GM15510 (cell line): ENCODE measurements around the gene HLA-E.

Source experiments
- POLR2A ChIP-seq: IDR thresholded peaks from 3 replicates; pipeline ENCODE4 v1.6.1; 2011; ENCODE audit warnings: borderline replicate concordance; ENCODE audit not compliant: insufficient read length; ENCODE audit errors: extremely low read depth

The HLA-E gene

DNA sequence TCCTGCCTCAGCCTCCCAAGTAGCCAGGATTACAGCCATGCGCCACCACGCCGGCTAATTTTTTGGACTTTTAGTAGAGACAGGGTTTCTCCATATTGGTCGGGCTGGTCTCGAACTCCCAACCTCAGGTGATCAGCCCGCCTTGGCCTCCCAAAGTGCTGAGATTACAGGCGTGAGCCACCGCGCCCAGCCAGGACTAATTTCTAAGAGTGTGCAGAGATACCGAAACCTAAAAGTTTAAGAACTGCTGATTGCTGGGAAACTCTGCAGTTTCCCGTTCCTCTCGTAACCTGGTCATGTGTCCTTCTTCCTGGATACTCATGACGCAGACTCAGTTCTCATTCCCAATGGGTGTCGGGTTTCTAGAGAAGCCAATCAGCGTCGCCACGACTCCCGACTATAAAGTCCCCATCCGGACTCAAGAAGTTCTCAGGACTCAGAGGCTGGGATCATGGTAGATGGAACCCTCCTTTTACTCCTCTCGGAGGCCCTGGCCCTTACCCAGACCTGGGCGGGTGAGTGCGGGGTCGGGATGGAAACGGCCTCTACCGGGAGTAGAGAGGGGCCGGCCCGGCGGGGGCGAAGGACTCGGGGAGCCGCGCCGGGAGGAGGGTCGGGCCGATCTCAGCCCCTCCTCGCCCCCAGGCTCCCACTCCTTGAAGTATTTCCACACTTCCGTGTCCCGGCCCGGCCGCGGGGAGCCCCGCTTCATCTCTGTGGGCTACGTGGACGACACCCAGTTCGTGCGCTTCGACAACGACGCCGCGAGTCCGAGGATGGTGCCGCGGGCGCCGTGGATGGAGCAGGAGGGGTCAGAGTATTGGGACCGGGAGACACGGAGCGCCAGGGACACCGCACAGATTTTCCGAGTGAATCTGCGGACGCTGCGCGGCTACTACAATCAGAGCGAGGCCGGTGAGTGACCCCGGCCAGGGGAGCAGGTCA lies at the start of gene HLA-E:
TSS of gene HLA-E (plus strand) at position 429 of the 945 bp plus-strand sequence. CDS start at position 452, 23 bp downstream.
- peak; percentile 99 for TF ChIP-seq POLR2A

DNA sequence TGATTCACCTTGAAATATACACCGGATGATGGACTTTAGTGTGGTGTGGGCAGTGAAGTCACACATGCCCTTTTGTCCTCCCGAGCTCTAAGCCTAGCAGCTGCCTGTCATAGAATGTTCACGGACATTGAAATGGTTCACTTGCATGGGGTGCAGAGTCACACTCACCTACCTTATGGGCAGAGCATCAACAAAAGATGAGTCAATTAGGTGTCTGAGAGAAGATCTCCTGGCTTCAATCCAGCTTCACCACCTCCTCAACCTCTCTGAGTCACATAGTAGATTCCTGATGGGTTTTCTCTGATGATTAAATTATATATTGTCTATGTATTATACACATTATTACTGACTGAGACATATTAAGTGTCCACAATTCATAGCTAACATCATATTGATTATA lies 48.1 kb upstream of the HLA-E start:
- TF ChIP-seq POLR2A, result no peak

DNA sequence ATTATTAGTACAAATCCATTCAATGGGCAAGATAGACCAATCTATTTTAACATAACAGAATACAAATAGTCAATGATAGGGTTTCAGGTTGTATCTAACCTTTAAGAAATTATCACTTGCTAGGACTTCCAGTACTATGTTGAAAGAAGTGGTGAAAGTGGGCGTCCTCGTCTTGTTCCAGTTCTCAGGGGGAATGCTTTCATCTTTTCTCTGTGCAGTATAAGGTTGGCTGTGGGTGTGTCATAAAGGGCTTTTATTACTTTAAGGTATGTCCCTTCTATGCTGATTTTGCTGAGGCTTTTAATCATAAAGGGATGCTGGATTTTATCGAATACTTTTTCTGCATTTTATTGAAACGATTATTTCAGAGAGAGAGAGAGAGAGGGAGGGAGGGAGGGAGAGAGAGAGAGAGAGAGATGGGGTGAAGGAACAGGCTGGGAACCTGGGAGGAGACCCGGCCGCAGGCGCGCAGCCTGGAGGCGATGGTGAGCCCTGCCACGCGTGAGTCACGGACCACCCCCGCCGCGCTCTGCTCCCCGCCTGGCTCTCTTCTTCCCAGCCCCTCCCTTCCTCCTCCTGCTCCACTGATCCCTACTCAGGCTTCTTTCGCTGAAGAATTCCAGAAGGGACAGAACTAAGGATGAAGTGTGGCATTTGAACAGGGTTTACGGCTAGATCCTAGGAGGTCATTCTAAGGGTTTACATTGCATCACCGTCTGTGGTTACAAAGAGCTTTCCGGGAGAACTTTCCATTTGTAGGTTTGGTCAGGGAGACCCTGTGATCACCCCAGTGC lies 45.5 kb upstream of the HLA-E start:
- TF ChIP-seq POLR2A, result no peak

DNA sequence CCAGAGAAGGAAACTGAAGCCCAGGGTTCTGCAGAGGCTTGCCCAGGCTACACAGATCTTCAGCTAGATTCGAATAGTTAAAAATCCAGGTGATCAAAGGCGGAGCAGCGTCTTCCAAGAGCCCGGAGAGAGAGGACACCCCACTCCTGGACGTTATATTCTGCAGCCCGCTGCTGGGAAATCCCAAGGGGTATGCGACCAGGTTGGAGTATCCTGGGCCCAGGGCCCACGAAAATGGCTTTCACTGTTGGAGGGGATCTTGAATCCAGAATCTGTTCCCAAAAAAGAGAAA lies 44.9 kb upstream of the HLA-E start:
- TF ChIP-seq POLR2A, result no peak

DNA sequence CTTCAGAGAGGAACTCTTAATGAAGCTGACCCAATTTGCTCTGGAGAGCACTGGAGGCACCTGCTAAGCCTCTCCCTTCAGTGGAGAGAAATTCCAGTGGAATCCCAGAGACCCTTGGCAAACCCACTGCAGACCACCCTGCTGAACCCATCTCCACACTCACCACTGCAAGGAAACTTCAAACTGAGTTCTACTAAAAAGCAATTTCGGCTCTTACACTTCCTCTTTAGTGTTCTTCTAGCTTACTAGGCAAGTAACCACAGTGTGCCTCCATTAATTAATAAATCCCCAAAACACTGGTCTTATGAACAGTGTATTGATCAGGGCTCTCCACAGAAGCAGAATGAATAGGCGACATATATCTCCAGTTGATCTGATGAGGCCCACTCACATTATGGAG lies 43.0 kb upstream of the HLA-E start:
- TF ChIP-seq POLR2A, result no peak

DNA sequence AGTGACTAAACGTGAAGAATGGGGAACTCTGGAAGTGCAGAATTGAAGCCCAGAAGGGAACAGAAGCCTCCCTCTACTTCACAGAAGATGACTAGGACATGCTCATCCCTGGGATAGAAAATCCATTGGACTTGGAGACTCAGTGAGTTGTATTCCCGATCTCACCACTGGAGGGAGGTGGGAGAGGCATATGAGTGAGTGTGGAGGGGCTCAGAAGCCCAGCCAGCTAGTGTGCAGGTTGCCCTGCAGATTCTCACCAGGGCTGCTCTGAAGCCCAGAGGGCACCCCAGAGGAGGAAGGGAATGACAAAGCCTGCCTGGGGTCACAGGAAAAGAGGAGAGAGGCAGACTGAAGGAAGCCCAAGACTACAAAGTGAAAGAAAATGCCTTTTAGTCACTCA lies 42.1 kb upstream of the HLA-E start:
- no peak for TF ChIP-seq POLR2A

DNA sequence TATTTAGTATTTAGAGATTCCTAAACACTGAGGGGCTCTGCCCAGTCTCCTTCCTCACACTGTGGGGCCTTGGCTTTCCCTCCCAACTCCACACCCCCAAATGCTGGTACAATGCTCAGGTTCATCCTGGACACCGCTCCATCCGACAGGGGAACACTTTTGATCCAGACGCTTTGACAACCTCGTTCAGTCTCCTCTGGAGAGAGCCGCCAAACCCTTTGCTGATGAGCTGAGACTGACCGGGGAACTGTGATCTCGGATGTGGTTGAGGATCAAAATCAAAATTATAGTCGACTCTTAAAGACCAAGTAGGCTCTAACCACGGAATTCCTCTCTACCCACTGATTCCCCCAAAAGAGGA lies 38.8 kb upstream of the HLA-E start:
- no peak for TF ChIP-seq POLR2A

DNA sequence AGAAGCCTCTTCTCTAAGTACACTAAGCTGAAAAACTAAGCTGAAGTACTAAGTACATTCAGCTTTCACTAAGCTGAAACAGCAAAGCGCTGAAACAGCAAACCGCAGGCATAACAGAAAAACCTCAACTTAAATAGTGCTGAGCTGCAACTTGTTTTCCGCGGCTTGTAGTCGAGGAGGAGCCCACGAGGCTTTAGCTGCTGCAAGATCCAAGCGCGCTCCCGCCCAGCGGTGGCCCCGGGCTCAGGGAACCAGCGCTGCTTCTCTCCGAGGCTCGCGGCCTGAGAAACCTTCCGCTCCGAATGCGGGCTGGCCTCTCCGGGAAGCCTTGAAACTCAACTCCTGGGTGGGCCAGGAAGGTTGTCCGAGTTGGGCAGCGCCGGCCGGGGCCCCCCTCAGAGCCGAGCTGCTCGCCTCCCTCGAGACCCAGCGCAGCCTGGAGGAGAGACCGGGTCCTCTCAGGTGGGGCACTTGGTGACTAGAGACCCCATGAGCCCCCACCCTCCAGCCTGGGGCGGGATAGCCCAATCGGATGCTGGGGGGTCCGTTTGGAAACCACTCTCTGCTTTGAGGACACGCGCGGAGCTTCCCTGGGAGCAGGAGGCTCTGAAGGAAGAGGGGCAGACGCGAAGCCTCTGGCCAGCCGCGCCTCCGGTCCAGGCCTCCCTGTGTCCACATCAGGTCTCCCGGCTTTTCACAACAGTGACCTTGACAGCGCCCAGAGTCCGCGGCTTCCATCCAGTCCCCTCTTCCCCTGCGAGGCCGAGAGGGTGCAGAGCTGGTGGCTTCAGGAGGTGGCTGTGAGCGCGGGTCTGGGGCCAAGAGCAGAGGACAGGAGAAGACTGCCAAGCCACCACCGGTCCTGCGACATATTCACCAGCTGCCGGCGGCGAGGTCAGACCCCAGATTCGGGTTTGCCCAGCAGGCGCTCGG lies 38.1 kb upstream of the HLA-E start:
- TF ChIP-seq POLR2A, result no peak

DNA sequence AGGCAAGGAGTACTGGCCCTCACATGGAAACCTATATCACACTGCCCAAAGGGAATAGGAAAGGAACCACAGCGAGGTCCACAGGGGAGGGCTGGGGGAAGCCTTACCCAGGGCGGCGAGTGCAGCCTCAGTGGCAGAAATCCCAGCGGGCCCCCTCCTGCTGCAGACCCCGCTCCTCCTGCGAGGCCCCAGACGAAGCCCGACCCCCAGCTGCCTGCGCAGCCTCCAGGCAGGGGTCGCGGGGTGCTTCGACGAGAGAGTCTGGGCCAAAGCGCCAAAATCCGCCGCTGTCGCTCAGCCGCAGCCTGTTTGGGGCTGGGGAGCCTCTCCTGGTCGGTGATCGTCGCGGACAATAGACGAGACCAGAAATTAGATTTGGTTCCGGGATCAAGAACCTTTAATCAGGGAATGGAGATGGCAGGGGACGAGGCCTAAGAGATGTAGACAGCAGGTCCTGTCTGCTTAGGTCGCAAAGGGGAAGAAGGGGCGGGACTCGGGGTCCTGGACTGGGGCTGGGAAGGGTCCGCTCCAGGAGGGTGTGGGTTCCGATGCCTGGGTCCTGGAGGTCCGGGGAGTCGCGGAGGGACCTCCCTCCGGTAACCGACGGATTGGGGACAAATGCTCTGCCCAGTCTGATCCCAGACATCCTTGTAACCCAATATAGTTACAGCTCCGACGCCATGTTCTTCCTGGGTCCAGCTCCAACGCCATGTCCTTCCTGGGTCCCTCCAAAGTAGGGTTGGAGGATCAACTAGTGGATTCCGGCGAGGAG lies 36.4 kb upstream of the HLA-E start:
- TF ChIP-seq POLR2A, result no peak

DNA sequence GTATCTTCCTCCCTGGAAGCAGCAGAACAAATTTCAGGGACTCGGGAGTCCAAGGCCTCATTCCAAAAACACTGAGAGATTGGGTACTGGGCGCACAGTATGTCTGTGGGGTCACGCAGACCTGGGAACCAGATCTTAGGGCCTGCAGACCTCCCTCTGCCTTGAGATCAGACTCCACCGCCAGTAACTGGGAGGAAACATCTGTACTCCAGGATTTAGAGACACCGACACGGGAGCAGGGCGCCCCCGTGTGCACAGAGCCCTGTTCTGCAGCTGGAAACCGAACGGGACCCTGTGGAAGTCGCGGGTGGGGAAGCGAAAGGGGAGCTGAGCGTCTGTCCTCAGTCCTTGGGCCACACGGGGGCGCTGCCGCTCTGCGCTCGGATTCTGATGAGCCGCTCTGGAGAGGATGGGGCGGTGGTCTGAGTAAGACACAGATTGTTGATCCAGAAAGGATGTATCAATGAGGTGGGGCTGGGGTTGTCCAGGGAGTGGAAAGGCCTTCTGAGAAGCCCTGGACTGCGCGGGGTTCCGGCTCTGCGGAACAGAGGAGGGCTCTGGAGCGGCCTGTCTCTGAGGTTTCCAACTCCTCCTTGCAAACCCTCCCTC lies 35.7 kb upstream of the HLA-E start:
- TF ChIP-seq POLR2A, result no peak

DNA sequence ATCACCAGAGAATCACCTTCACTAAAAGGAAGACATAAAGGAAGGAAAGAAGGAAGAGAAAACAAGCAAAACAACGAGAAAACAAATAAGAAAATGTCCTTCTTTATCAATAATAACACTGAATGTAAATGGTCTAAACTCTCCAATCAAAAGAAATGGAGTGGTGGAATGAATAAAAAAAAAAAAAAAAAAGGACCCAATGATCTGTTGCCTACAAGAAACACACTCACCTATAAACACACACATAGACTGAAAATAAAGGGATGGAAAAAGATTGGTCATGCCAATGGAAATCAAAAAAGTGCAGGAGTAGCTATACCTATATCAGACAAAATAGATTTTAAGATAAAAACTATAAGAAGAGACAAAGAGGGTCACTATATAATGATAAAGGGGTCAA lies 30.2 kb upstream of the HLA-E start:
- no peak for TF ChIP-seq POLR2A

DNA sequence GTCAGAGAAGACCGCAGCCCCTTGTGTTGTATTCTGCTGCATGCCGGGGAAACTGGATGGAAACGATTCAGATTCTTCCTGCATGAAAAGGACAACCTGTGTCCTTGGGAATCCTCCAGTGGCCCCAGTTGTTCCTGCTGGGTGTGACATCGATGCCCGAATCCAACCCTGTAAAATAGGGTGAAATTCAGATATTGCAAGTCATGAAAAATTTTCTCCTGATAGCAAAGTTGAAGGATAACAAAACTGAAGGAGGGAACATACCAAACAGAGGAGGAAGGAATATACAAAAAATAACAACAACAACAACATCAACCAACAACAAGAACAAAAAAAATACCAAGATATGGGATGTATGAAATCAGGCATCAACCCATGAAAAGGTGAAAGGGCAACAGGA lies 28.3 kb upstream of the HLA-E start:
- TF ChIP-seq POLR2A, result no peak

DNA sequence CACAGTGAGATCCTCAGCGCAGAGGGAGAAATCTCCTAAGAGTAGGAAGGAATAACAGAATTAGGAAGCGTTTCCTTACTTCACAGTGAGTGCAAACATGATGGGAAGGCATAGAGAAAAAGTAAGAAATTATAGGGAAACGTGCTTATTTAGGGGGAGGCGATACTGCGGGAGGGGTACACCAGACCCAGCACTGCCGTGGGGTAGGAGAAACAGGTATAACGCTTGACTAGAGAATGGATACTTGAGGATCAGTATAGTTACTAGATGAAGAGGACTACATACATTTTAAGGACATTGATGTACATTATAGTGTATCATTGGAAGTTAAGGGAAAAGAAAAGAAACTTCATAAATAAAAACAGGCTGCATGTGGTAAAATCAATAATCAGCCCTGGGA lies 26.8 kb upstream of the HLA-E start:
- no peak for TF ChIP-seq POLR2A

DNA sequence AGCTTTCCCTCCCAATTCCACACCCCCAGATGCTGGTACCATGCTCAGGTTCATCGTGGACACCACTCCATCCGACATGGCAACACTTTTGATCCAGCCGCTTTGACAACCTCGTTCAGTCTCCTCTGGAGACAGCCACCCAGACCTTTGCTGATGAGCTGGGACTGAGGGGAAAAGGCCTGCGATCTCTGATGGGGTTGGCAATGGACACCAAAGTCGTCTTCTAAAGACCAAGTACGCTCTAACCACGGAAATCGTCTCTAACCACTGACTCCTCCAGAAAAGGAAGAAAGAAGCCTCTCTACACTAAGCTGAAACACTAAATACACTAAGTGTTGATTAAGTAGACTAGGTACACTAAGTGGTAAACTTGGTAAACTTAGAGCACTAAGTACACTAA lies 26.1 kb upstream of the HLA-E start:
- TF ChIP-seq POLR2A, result no peak
